ENCODE data around the gene TOMM20.
"Not testable (repeated sequence)": the region's sequence is repeated elsewhere in the genome, so short reads cannot be mapped to it uniquely, and the experiment has no call there.

TOMM20 gene

GRCh38 chr1:235161685-235162327, 33.2 kb upstream of the TOMM20 start:
- H3F3A ChIP-seq (ENCODE audit: control insufficient read depth, insufficient read depth) = peaks cover 14% of the 10 kb centered on the region
- peak overlapping the region; percentile 92 for H3K4me3 ChIP-seq (ENCODE audit: low read length)
- no peaks in the 10 kb centered on the region for H3K9me2 ChIP-seq (replicated peaks; ENCODE audit: control insufficient read depth, low read length)
- no peaks in the 10 kb centered on the region for H3K9me3 ChIP-seq (ENCODE audit: control insufficient read depth, insufficient read depth, low read length)
- peaks cover 38% of the 10 kb centered on the region for H3K36me3 ChIP-seq (ENCODE audit: control insufficient read depth, low read length)
- H3K4me2 ChIP-seq (ENCODE audit: low read length) = peak overlapping the region; percentile 68
- no peaks in the 10 kb centered on the region for H3K27me3 ChIP-seq (ENCODE audit: control insufficient read depth, low read length)
- peaks cover 45% of the 10 kb centered on the region for H3K79me2 ChIP-seq (ENCODE audit: control insufficient read depth, low read length)
- no peaks in the 10 kb centered on the region for H4K20me1 ChIP-seq (ENCODE audit: control insufficient read depth, insufficient read depth, low read depth, low read length)
- TF ChIP-seq CTCF (IDR thresholded peaks at IDR 0.05; ENCODE audit: low read depth, low read length, poor library complexity, severe bottlenecking) (no peak), EZH2phosphoT487 (IDR thresholded peaks at IDR 0.05; ENCODE audit: borderline replicate concordance, low read length) (no peak)
- H3K27ac ChIP-seq (ENCODE audit: low read depth, low read length) = peak overlapping the region; percentile 60; the same call in 1 of the 2 replicates
- peaks cover 26% of the 10 kb centered on the region for H3K4me1 ChIP-seq (ENCODE audit: control insufficient read depth, low read length)

GRCh38 chr1:235160957-235161684, 32.5 kb upstream of the TOMM20 start, which contains the start of gene RBM34:
Gene RBM34, minus strand, starts transcription at chr1:235161250. Its CDS starts 24 bp downstream, at chr1:235161226.
- Histone ChIP-seq H3F3A (ENCODE audit: control insufficient read depth, insufficient read depth) (peaks cover 13% of the 10 kb centered on the region), H3K79me2 (ENCODE audit: control insufficient read depth, low read length) (peaks cover 52% of the 10 kb centered on the region), H3K4me2 (ENCODE audit: low read length) (peak within 1 kb of the TSS; percentile 68), H3K4me3 (ENCODE audit: low read length) (peak within 1 kb of the TSS; percentile 92), H3K9me2 (replicated peaks; ENCODE audit: control insufficient read depth, low read length) (no peaks in the 10 kb centered on the region), H3K9me3 (ENCODE audit: control insufficient read depth, insufficient read depth, low read length) (no peaks in the 10 kb centered on the region), H3K27ac (ENCODE audit: low read depth, low read length) (peak within 1 kb of the TSS; percentile 60), H3K27me3 (ENCODE audit: control insufficient read depth, low read length) (no peaks in the 10 kb centered on the region), H3K36me3 (ENCODE audit: control insufficient read depth, low read length) (peaks cover 45% of the 10 kb centered on the region), H3K4me1 (ENCODE audit: control insufficient read depth, low read length) (peaks cover 29% of the 10 kb centered on the region), H4K20me1 (ENCODE audit: control insufficient read depth, insufficient read depth, low read depth, low read length) (no peaks in the 10 kb centered on the region)
- TF ChIP-seq CTCF (IDR thresholded peaks at IDR 0.05; ENCODE audit: low read depth, low read length, poor library complexity, severe bottlenecking) (no peak), EZH2phosphoT487 (IDR thresholded peaks at IDR 0.05; ENCODE audit: borderline replicate concordance, low read length) (no peak)

GRCh38 chr1:235160383-235160956, 31.8 kb upstream of the TOMM20 start:
- Histone ChIP-seq H3K27me3 (ENCODE audit: control insufficient read depth, low read length) (no peaks in the 10 kb centered on the region), H4K20me1 (ENCODE audit: control insufficient read depth, insufficient read depth, low read depth, low read length) (no peaks in the 10 kb centered on the region), H3K79me2 (ENCODE audit: control insufficient read depth, low read length) (peaks cover 54% of the 10 kb centered on the region), H3K4me3 (ENCODE audit: low read length) (peak overlapping the region; percentile 92), H3K27ac (ENCODE audit: low read depth, low read length) (peak overlapping the region; percentile 60), H3K36me3 (ENCODE audit: control insufficient read depth, low read length) (peaks cover 48% of the 10 kb centered on the region), H3K9me2 (replicated peaks; ENCODE audit: control insufficient read depth, low read length) (no peaks in the 10 kb centered on the region), H3K4me2 (ENCODE audit: low read length) (peak overlapping the region; percentile 68), H3K9me3 (ENCODE audit: control insufficient read depth, insufficient read depth, low read length) (no peaks in the 10 kb centered on the region), H3K4me1 (ENCODE audit: control insufficient read depth, low read length) (peaks cover 29% of the 10 kb centered on the region), H3F3A (ENCODE audit: control insufficient read depth, insufficient read depth) (peaks cover 13% of the 10 kb centered on the region)
- TF ChIP-seq EZH2phosphoT487 (IDR thresholded peaks at IDR 0.05; ENCODE audit: borderline replicate concordance, low read length) = no peak
- TF ChIP-seq CTCF (IDR thresholded peaks at IDR 0.05; ENCODE audit: low read depth, low read length, poor library complexity, severe bottlenecking) = no peak

- not testable (repeated sequence) for H3K27ac ChIP-seq (ENCODE audit: low read depth, low read length); H3K27me3 ChIP-seq (ENCODE audit: control insufficient read depth, low read length); H4K20me1 ChIP-seq (ENCODE audit: control insufficient read depth, insufficient read depth, low read depth, low read length); H3F3A ChIP-seq (ENCODE audit: control insufficient read depth, insufficient read depth); H3K9me3 ChIP-seq (ENCODE audit: control insufficient read depth, insufficient read depth, low read length); H3K9me2 ChIP-seq (replicated peaks; ENCODE audit: control insufficient read depth, low read length)
- H3K36me3 ChIP-seq (ENCODE audit: control insufficient read depth, low read length) = peaks cover 52% of the 10 kb centered on the region
- H3K79me2 ChIP-seq (ENCODE audit: control insufficient read depth, low read length) = peaks cover 54% of the 10 kb centered on the region
- peak overlapping the region; percentile 92 for H3K4me3 ChIP-seq (ENCODE audit: low read length)
- peak overlapping the region; percentile 68 for H3K4me2 ChIP-seq (ENCODE audit: low read length)
- peaks cover 29% of the 10 kb centered on the region for H3K4me1 ChIP-seq (ENCODE audit: control insufficient read depth, low read length)
These were observed 31.3 kb upstream of the TOMM20 start for GRCh38 chr1:235159930-235160329.

- H3K9me2 ChIP-seq (replicated peaks; ENCODE audit: control insufficient read depth, low read length); H3F3A ChIP-seq (ENCODE audit: control insufficient read depth, insufficient read depth); H4K20me1 ChIP-seq (ENCODE audit: control insufficient read depth, insufficient read depth, low read depth, low read length); H3K4me3 ChIP-seq (ENCODE audit: low read length); H3K27ac ChIP-seq (ENCODE audit: low read depth, low read length); H3K4me2 ChIP-seq (ENCODE audit: low read length); H3K9me3 ChIP-seq (ENCODE audit: control insufficient read depth, insufficient read depth, low read length); H3K27me3 ChIP-seq (ENCODE audit: control insufficient read depth, low read length): not testable (repeated sequence)
- H3K79me2 ChIP-seq (ENCODE audit: control insufficient read depth, low read length) = peaks cover 54% of the 10 kb centered on the region
- H3K36me3 ChIP-seq (ENCODE audit: control insufficient read depth, low read length) = peaks cover 58% of the 10 kb centered on the region
- peaks cover 29% of the 10 kb centered on the region for H3K4me1 ChIP-seq (ENCODE audit: control insufficient read depth, low read length)
These were observed 30.6 kb upstream of the TOMM20 start for GRCh38 chr1:235159284-235159683.

Measured in DOHH2 (cell line).